Measurements from ENCODE around the gene ANKRD27. TPM values are rescaled to one million over a fixed set of nuclear protein-coding genes. Genes with fewer than 3 reads are reported as not detected.
"Not testable (repeated sequence)": the region's sequence is repeated elsewhere in the genome, so short reads cannot be mapped to it uniquely, and the experiment has no call there.

The ANKRD27 gene
- total RNA-seq, 1 experiment from 2014 or later = 27.6 TPM

DNA sequence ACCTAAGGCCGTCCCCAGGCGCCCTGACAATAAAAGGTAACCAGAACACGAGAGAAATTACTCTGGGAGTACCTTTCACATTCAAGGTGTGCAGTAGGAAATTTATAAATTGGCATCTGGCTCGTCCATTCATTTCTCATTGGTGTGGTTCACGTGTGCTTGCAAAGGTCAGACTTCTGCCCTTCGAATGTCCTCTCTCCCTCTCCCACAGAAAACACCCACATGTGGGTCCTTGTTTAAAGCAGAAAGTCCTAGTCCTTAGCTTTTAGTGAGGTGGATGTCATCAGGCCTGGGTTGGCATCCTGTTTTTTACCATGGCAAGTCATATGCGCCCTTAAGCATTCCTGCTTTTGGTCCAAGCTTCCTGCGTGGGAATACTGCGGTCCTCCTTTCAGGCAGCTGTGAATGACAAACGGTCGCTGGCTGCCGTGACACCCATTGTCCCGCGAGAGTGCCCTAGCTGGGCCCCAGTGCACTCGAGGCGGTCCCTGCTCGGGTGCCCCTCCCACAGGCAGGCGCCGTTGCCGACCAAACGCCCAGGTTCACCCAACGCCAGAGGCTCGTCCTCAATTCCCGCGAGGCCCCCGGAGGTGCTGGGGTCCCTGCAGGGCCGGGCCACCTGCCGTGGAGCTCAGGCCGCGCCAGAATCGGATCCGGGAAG is 16.4 kb upstream of the ANKRD27 start, which contains the start of gene NUDT19:
TSS of gene NUDT19 (plus strand) at position 531 of the 661 bp plus-strand sequence. CDS start 140 bp downstream, outside the sequence.
- peak; percentile 90 for DNase-seq (ENCODE audit: low spot score)

DNA sequence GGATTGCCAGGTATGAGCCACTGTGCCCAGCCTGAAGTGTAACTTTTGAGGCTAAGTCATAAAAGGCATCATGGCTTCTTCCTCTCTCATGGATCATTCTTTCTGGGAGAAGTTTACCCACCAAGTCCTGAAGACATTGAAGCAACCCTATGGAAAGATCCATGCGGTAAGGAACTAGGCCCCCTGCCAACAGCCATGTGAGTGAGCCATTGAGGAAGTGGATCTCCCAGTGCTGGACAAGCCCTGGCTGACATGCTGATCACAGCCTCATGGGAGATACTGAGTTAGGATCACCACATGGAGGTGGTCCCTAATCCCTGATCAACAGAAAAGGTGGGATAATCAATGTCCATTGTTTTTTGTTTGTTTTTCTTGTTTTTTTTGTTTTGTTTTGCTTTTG is 13.3 kb upstream of the ANKRD27 start:
- no peak for DNase-seq (ENCODE audit: low spot score)

DNA sequence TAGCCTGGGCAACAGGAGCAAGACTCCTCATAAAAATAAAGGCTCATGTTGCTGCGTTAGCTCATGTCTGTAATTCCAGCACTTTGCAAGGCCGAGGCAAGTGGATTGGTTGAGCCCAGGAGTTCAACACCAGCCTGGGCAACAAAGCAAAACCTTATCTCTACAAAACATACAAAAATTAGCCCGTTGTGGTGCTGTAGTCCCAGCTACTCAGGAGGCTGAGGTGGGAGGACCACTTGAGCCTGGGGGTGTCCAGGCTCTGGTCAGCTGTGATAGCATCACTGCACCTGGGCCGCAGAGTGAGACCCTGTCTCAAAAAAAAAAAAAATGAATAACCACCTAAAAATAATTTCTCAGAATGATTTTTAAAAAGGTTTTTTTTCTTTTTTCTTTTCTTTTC is 12.7 kb upstream of the ANKRD27 start:
- DNase-seq (ENCODE audit: low spot score) = no peak

DNA sequence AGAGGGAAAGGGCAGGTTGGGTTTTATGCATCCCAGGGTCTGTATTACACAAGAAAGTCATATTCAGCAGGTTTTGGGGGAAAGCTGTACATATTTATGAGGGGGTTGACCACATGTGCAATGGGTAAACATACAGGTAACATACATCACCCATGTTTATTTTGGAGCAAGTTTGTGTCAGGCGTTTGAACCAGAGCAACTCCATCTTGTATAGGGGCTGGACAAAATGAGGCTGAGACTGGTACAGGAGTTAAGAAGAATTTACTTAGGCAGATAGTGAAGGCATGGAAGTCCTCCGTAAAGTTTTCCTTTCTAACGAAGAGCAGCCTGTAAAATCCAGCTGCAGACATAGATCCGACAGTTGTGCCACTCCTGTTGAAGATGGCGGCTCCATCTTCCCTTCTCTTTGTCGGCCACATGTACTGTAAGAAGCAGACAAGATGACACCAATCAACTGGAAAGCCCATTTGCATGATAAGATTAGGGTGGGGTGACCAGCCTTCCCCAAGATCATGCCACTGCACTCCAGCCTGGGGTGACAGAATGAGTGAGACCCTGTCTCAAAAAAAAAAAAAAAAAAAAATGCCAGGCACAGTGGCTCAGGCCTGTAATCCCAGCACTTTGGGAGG is 12.0 kb upstream of the ANKRD27 start:
- no peak for DNase-seq (ENCODE audit: low spot score)

DNA sequence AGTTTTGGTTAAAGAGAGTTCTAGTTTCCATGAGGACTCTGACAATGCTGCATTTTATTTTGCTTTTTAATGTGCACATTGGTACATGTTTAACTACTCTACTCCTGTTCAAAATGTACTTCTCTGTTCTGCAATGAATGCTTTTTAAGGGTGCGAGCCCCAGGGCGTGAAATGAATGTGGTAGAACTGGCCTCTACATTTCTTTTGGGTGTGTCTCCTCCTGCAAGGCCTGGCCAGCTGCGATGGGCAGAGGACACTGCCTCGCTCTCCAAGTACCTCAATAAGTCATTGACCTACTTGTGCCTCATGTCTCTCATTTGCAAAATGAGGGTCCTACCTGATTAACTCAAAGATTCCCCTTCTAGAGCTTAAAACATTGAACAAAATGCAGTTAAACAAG is 7.3 kb upstream of the ANKRD27 start:
- DNase-seq (ENCODE audit: low spot score) = no peak

GRCh38 chr19:32680986-32681385 is 6.0 kb upstream of the ANKRD27 start:
- DNase-seq (ENCODE audit: low spot score) = no peak

DNA sequence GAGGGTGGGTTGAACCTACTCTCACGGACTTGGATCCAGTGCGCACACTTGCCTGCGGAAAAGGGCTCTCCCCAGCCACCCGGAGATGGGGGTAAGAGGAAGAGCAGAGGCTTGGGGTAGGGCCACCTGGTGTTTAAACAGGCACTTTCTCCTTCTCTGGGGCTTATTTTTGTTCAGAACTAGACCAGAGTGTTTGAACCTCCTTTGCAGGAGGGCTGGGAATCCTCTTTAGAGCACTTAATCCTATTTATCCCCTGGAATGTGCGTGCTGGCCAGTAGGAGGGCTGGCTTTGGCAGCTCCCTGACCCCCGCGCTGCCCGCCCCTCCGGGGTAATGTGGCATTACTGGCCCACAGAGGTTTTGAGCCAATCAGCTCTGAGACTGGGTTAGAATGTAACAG is 2.7 kb upstream of the ANKRD27 start:
- no peak for DNase-seq (ENCODE audit: low spot score)

GRCh38 chr19:32676895-32677359 is 1.9 kb upstream of the ANKRD27 start:
- no peak for DNase-seq (ENCODE audit: low spot score)

- DNase-seq (ENCODE audit: low spot score) = no peak
Measured at GRCh38 chr19:32676186-32676894, 1.4 kb upstream of the ANKRD27 start.

DNA sequence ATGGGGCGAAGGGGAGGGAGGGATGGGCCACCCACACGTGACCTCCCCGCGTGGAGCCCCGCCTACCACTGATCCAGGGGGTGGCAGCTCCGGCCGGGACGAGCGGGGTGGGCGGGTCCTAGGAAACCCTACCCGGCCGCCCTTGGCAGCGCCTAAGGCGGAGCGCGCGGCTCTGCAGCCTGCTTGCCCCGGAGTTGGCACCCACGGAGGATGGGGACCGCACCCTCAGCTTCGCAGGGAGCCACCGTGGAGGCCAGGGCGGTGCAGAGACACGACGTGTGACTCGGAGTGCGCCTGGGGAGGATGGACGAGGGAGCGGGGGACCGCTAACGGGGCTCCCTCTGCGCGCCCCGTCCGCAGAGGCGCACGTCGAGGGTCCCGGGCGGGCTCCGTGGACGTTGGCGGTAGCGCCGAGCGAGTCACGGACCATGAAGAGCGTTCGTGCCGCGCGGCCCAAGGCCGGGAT is 773 bp upstream of the ANKRD27 start, which contains the start of gene RGS9BP:
TSS of gene RGS9BP (plus strand) at position 129 of the 466 bp plus-strand sequence. CDS start 416 bp downstream, outside the sequence.
- peak; percentile 68 for DNase-seq (ENCODE audit: low spot score)

- no peak for DNase-seq (ENCODE audit: low spot score)
Measured at GRCh38 chr19:32674153-32674930, 638 bp downstream of the ANKRD27 start.

GRCh38 chr19:32673573-32673972 is 1.4 kb downstream of the ANKRD27 start:
- no peak for DNase-seq (ENCODE audit: low spot score)

DNA sequence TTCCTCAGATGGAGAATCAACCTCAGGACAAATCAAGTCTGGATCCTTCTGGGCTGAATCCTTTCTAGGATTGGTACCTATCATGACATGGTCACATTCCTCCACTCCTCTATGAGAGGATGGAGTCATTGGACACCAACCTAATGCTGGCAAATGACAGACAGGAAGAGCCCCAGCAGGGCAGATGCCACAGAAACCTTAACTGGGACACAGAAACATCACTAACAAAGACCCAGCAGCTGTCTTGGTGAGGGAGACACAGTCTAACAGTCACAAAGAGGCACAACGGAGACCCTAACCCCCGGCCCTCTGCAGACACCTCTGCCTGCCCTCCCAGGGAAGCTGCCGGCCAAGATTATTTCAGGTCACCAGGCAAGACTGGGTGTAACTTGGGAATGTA is 2.1 kb downstream of the ANKRD27 start:
- no peak for DNase-seq (ENCODE audit: low spot score)

DNA sequence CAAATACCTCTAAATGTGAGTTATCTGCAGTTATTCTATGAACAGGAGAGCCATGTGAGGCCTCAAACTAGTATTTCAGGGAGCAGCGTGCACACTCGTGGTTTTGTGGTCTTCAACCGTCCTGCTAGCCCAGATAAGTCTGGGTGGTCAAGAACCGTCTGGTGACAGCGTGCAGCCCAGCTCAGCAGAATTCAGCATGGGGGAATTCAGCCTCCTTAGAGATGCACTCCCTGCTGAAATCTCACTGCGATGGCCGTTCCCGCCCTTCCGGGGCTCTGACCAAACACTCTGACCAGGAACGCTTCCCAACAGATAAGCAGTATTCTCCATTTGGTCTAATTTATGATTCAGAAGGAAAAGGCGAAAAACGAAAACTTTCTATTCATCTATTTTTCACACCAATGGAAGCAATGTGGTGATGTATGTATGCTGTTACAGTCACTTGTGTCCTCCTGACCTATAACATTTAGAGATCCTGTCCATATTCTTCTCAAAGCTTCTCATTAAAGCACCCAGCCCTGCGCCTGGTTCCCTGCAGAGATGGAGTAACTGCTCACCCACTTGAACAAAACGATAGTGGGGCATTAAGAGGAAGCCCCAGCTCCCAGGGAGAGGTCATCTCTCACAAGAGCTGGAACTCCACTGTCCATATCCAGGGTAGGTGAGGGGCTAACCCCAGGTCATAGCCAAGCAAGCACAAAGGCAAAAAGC is 2.9 kb downstream of the ANKRD27 start:
- no peak for DNase-seq (ENCODE audit: low spot score)

DNA sequence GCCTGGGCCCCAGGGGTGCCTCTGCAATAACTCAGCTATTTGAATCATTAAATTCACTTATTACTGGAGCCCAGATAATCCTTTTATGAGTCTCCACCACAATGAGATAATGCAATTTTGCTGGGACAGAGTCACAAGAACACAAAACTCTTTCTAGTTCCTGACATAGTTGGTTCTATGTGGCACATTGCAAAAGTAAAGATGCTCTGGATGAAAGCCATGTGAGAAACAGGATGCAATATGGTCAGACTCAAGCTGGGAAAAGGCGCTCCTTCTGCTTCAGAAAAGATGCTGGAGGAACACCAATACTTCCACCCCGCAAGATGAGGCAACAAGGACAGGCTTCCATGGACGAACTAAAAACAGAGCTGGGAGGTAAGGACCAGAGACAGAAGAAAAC is 5.7 kb downstream of the ANKRD27 start:
- DNase-seq (ENCODE audit: low spot score) = no peak

- no peak for DNase-seq (ENCODE audit: low spot score)
Measured at GRCh38 chr19:32666084-32666483, 8.9 kb downstream of the ANKRD27 start.

GRCh38 chr19:32662186-32662585 is 12.8 kb downstream of the ANKRD27 start:
- no peak for DNase-seq (ENCODE audit: low spot score)

- no peak for DNase-seq (ENCODE audit: low spot score)
Measured at GRCh38 chr19:32661318-32661717, 13.7 kb downstream of the ANKRD27 start.

DNA sequence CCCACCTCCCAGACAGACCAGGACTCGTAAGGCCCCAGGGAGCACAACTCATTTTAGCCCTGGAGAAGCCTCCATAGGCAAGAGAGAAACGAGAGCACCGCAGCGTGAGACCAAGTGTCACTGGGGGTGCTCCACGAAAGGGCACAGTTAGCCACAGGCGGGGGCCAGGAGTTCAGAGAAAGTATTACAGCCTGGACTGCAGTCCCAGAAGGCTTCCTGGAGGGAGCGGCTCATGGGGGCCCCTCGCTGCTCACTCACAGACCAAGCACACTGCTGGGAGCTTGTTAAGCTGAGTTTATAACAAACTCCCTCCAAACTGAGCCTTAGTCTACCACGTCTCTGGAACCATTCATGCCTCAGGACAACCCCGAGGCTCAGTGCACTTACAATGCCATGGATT is 16.5 kb downstream of the ANKRD27 start:
- DNase-seq (ENCODE audit: low spot score) = no peak

DNA sequence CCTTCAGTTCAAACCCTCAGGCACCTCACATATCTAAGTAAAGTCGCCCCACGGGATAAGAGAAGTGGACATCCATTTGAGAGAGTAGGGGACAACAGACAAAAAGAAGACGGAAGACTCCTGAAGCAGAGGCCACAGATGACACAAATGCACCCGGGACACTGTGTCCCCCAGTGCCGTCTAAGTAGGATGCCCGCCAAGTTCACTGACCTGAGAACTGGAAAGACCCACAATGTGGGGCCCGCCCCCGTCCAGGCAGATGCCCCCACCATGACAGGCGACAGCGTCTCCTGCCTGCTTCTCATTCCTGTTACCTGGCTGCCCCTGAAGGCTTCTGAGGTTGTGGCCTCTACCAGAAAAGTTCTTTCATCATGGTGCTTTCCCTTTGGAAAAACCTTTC is 16.9 kb downstream of the ANKRD27 start:
- no peak for DNase-seq (ENCODE audit: low spot score)

DNA sequence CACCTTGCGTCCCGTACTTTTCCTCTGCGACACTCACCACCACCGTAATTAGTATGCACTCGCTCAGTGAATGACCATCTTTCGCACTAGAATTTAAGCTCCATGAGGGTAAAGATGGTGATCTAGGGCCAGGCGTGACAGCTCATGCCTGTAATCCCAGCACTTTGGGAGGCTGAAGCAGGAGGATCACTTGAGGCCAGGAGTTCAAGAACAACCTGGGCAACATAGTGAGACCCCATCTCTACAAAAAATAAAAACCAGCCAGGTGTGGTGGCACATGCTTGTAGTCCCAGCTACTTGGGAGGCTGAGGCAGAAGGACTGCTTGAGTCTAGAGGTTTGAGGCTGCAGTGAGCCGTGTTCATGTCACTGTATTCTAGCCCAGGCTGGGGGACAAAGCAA is 18.6 kb downstream of the ANKRD27 start:
- not testable (repeated sequence) for DNase-seq (ENCODE audit: low spot score)
